ENCODE results near the gene LPIN2. TPM values are rescaled to one million over a fixed set of nuclear protein-coding genes. Genes with fewer than 3 reads are reported as not detected.

LPIN2 gene
- total RNA-seq, 1 experiment from 2014 or later: 10.7 TPM

DNA sequence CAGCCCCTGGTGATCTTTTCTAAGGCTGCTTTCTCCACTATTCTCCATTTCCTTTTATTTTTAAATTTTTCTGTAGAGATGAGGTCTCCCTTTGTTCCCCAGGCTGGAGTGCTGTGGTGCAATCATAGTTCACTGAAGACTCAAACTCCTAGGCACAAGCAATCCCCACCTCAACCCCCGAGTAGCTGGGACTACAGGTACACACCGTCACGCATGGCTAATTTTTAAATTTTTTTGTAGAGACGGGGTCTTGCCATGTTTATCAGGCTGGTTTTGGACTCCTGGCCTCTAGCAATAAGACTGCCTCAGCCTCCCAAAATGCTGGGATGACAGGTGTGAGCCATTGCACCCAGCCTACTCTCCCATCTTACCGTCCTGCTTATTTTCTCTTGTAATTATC lies 22.7 kb upstream of the LPIN2 start:
- ChIA-PET POLR2A (no interaction called here), CTCF (no interaction called here), RAD21 (ENCODE audit: low non-redundant PET in 1 of 2, low total read pairs in 2 of 2, uncharacterized antibody in 2 of 2, unreplicated experiment in 2 of 2) (no interaction called here)
- Histone ChIP-seq H3K79me2 (ENCODE audit: insufficient read depth, low read length) (no peaks in the 10 kb centered on the region), H3K9me3 (ENCODE audit: control insufficient read depth in 1 of 2, insufficient read depth in 1 of 2, low read depth in 1 of 2, low read length in 2 of 2) (no peaks in the 10 kb centered on the region), H3K36me3 (ENCODE audit: control insufficient read depth in 1 of 2, insufficient read depth in 2 of 2, low read length in 2 of 2) (no peaks in the 10 kb centered on the region), H3K4me1 (ENCODE audit: control insufficient read depth in 1 of 2, insufficient read depth in 2 of 2, low read length in 2 of 2) (peaks cover 7% of the 10 kb centered on the region in 2 experiments), H3K9me2 (ENCODE audit: insufficient read depth) (no peaks in the 10 kb centered on the region), H3K4me2 (ENCODE audit: low read length) (no peak overlapping the region), H4K20me1 (ENCODE audit: insufficient read depth) (no peaks in the 10 kb centered on the region), H3K27me3 (ENCODE audit: insufficient read depth, low read length) (no peaks in the 10 kb centered on the region), H3K4me3 (replicated peaks in 1 of 2; ENCODE audit: low read depth in 1 of 2, low read length in 2 of 2) (no peak overlapping the region), H2AFZ (ENCODE audit: low read depth, low read length, poor library complexity, severe bottlenecking) (no peak overlapping the region), H3K27ac (ENCODE audit: low read depth, low read length) (no peak overlapping the region), H3K9ac (ENCODE audit: low read length) (no peak overlapping the region)
- BruUV-seq (replicated peaks): no TSS peak
- ATAC-seq: no peak
- no peak for TF ChIP-seq POLR2A (IDR thresholded peaks at IDR 0.05; ENCODE audit: borderline replicate concordance, extremely low read depth, insufficient read depth, insufficient read length)
- no peak for TF ChIP-seq SP1 (IDR thresholded peaks at IDR 0.05; ENCODE audit: low read depth)
- no peak for DNase-seq (ENCODE audit: low read depth, low spot score)
- intact Hi-C loops (cut with micrococcal nuclease): no loop called here

- H3K4me1 ChIP-seq (ENCODE audit: control insufficient read depth in 1 of 2, insufficient read depth in 2 of 2, low read length in 2 of 2): peaks cover 6% of the 10 kb centered on the region in 2 experiments
- CTCF ChIA-PET: no interaction called here
- no peak for DNase-seq (ENCODE audit: low read depth, low spot score)
- no peaks in the 10 kb centered on the region for H3K9me2 ChIP-seq (ENCODE audit: insufficient read depth)
- no peaks in the 10 kb centered on the region for H3K36me3 ChIP-seq (ENCODE audit: control insufficient read depth in 1 of 2, insufficient read depth in 2 of 2, low read length in 2 of 2)
- H3K4me2 ChIP-seq (ENCODE audit: low read length): no peak overlapping the region
- no peaks in the 10 kb centered on the region for H3K79me2 ChIP-seq (ENCODE audit: insufficient read depth, low read length)
- H3K9me3 ChIP-seq (ENCODE audit: control insufficient read depth in 1 of 2, insufficient read depth in 1 of 2, low read depth in 1 of 2, low read length in 2 of 2): no peaks in the 10 kb centered on the region
- intact Hi-C loops (cut with micrococcal nuclease): no loop called here
- BruUV-seq (replicated peaks): no TSS peak
- ATAC-seq: no peak
- RAD21 ChIA-PET (ENCODE audit: low non-redundant PET in 1 of 2, low total read pairs in 2 of 2, uncharacterized antibody in 2 of 2, unreplicated experiment in 2 of 2): no interaction called here
- no peak for TF ChIP-seq ZBTB33 (IDR thresholded peaks at IDR 0.05; ENCODE audit: extremely low read depth, insufficient replicate concordance, low read length)
- no peak for TF ChIP-seq ATF3 (IDR thresholded peaks at IDR 0.05)
- no peak for TF ChIP-seq MAX (IDR thresholded peaks at IDR 0.05)
- no peak for TF ChIP-seq ELF1 (IDR thresholded peaks at IDR 0.05; ENCODE audit: borderline replicate concordance, low read depth)
- TF ChIP-seq POLR2A (IDR thresholded peaks at IDR 0.05; ENCODE audit: borderline replicate concordance, extremely low read depth, insufficient read depth, insufficient read length): no peak
- TF ChIP-seq ZNF274 (IDR thresholded peaks at IDR 0.05; ENCODE audit: low read depth, low read length): no peak
- no peak overlapping the region for H3K4me3 ChIP-seq (replicated peaks in 1 of 2; ENCODE audit: low read depth in 1 of 2, low read length in 2 of 2)
- no peak overlapping the region for H3K9ac ChIP-seq (ENCODE audit: low read length)
- H4K20me1 ChIP-seq (ENCODE audit: insufficient read depth): no peaks in the 10 kb centered on the region
- no peak overlapping the region for H3K27ac ChIP-seq (ENCODE audit: low read depth, low read length)
- no peaks in the 10 kb centered on the region for H3K27me3 ChIP-seq (ENCODE audit: insufficient read depth, low read length)
- POLR2A ChIA-PET: interaction anchor here (0.6 kb wide), 1 partner anchor 9 kb away, joined by 3 read pairs; no protein-coding TSS in a partner anchor
- no peak overlapping the region for H2AFZ ChIP-seq (ENCODE audit: low read depth, low read length, poor library complexity, severe bottlenecking)
These were observed 19.8 kb upstream of the LPIN2 start for GRCh38 chr18:3032721-3033120.
